Activated T-cell treated with anti-CD3 and anti-CD28 coated beads, Interleukin-2, amount 50 U/mL, for 72 hours (primary cell): ENCODE results near the gene CLCNKB. TPM values are rescaled to one million over a fixed set of nuclear protein-coding genes. Genes with fewer than 3 reads are reported as not detected.

Experiments
- ATAC-seq, 2 donors: fragments of 150-1000 bp; cut with Tn5 transposase; replicated peaks in 1 of 2; 2 replicates each; pipeline ENCODE4 v1.10.0; 2021; ENCODE audit warnings: moderate library complexity in 2 of 2, mild to moderate bottlenecking in 1 of 2
- DNase-seq, 2 donors: peaks; one replicate each; pipeline ENCODE4 v3.0.0; 2021 to 2022; ENCODE audit warnings: mixed read lengths in 1 of 2
- H3K27ac Mint-ChIP-seq: one replicate; pipeline ENCODE4 v1.8.0; 2022; ENCODE audit warnings: mild to moderate bottlenecking, moderate library complexity, mixed read lengths
- H3K27me3 Mint-ChIP-seq: one replicate; pipeline ENCODE4 v1.8.0; 2022; ENCODE audit warnings: low read depth, mixed read lengths
- H3K36me3 Mint-ChIP-seq, 2 donors: one replicate each; pipeline ENCODE4 v1.8.0; 2022; ENCODE audit warnings: mixed read lengths in 2 of 2, mild to moderate bottlenecking in 1 of 2; ENCODE audit not compliant: insufficient read depth in 2 of 2
- H3K4me1 Mint-ChIP-seq: one replicate; pipeline ENCODE4 v1.8.0; 2022; ENCODE audit warnings: low read depth, mixed read lengths
- H3K4me3 Mint-ChIP-seq, 2 donors: one replicate each; pipeline ENCODE4 v1.8.0; 2022; ENCODE audit warnings: mild to moderate bottlenecking in 2 of 2, mixed read lengths in 2 of 2, moderate library complexity in 2 of 2
- H3K9me3 Mint-ChIP-seq, 2 donors: one replicate each; pipeline ENCODE4 v1.8.0; 2022; ENCODE audit warnings: mixed read lengths in 2 of 2
- total RNA-seq, 2 donors: library from RNA; stranded (reverse); gene quantifications; one replicate each; pipeline ENCODE4 v1.2.3, GENCODE V29; 2022

Gene CLCNKB
- total RNA-seq, 2 donors from 2014 or later, result not detected

DNA sequence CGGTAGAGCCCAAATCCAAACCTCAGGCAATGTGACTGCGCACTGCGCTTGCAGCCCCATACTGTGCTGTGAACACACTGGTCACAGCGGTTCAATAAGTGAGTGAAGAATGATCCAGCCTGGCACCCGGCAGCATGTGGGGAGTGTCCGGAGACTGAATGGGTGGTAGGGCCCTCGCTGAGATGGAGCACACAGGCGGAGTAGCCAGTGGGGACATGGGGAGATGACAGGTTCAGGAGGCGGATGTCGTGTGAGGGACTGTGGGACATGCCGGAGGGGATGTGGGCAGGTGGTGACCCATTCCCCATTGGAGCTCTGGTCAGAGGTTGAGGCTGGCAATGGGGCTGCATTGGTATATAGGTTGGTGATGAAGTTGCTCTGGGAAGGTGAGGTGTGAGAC, 33.9 kb upstream of the CLCNKB start:
- no peaks in the 10 kb centered on the region for H3K9me3 Mint-ChIP-seq
- DNase-seq (no peak), ATAC-seq (no peak)
- H3K27me3 Mint-ChIP-seq, result peaks cover 13% of the 10 kb centered on the region
- H3K4me3 Mint-ChIP-seq, result no peak overlapping the region
- H3K36me3 Mint-ChIP-seq, result no peaks in the 10 kb centered on the region
- H3K4me1 Mint-ChIP-seq, result peaks cover 18% of the 10 kb centered on the region
- no peak overlapping the region for H3K27ac Mint-ChIP-seq

DNA sequence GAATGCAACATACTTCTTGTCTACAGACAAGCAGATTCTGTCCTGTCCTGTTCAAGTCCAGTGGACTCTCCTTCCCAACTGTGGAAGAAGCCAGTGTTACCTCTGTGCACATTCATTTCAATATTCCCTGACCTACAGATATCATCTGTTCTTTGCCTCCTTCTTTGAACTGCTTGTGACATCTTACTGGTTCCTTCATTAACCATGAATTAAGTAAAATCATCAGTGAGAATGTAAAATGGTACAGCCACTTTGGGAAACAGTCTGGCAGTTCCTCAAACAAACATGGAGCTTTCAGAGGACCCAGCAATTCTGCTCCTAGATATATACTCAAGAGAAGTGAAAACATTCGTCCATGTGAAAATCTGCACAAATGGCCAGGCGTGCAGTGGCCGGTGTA, 32.7 kb upstream of the CLCNKB start:
- peaks cover 15% of the 10 kb centered on the region for H3K27me3 Mint-ChIP-seq
- no peaks in the 10 kb centered on the region for H3K9me3 Mint-ChIP-seq
- peaks cover 18% of the 10 kb centered on the region for H3K4me1 Mint-ChIP-seq
- H3K4me3 Mint-ChIP-seq, result no peak overlapping the region
- no peak for DNase-seq
- no peaks in the 10 kb centered on the region for H3K36me3 Mint-ChIP-seq
- H3K27ac Mint-ChIP-seq, result no peak overlapping the region
- no peak for ATAC-seq

DNA sequence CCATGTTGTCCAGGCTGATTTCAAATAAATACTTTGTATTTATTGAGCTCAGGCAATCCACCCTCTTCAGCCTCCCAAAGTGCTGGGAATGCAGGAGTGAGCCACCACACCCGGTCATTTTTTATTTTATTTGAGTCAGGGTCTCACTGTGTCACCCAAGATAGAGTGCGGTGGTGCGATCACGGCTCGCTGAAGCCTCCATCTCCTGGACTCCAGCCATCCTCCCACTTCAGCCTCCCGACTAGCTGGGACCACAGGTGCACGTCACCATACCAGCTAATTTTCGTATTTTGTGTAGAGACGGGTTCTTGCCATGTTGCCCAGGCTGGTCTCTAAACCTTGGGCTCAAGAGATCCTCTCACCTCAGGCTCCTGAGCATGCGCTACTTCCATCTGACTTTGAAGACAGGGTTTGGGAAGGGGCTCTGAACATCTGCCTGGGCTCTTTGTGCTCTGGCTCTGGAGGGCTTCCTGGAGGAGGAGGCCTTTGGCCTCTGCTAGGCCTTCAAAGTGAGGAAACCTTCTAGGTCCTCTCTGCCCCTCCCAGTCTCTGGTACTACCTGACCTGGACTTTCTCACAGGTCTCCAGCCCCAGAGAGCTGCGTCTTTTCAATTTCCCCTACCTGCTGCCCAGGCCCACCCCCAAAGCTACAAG, 31.5 kb upstream of the CLCNKB start:
- no peak for ATAC-seq
- no peaks in the 10 kb centered on the region for H3K36me3 Mint-ChIP-seq
- H3K9me3 Mint-ChIP-seq, result no peaks in the 10 kb centered on the region
- peak overlapping the region; percentile 32 to 61 for H3K4me3 Mint-ChIP-seq
- no peak overlapping the region for H3K27ac Mint-ChIP-seq
- no peak for DNase-seq
- peaks cover 15% of the 10 kb centered on the region for H3K27me3 Mint-ChIP-seq
- peaks cover 8% of the 10 kb centered on the region for H3K4me1 Mint-ChIP-seq

DNA sequence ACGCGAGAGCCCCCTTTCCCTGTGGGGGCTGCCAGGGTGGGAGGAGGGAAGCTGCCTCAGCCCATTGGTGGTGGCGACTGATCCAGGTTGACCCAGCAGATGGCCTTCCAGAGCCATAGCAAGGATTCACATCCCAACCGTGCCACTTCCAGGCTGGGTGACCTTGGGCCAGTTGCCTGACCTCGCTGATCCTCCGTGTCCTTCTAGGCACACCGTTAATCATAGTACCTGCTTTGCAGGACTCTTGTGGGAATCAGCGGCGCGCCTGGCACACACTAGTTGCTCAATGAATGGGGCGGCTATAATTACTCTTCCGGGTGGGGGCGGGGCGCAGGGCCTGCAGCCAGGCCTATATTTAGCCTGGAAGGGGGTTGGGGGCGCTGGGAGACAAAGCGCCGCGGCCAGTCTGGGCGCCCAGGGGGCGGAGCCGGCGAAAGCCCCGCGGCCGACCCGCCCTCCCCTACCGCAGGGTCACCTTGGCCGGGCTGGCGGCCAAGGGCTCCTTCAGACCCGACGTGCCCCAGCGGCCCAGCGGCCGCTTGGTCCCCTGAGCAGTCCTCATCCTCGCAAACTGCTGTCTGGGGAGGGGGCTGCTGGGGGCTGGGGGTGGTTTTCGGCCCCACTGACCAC, 30.9 kb upstream of the CLCNKB start:
- Mint-ChIP-seq H3K27ac (no peak overlapping the region), H3K4me3 (peak overlapping the region; percentile 32 to 61), H3K4me1 (peaks cover 5% of the 10 kb centered on the region), H3K27me3 (peaks cover 15% of the 10 kb centered on the region), H3K9me3 (no peaks in the 10 kb centered on the region), H3K36me3 (no peaks in the 10 kb centered on the region)
- peak; percentile 31 to 36 for DNase-seq
- ATAC-seq, result peak; percentile 45 to 55

DNA sequence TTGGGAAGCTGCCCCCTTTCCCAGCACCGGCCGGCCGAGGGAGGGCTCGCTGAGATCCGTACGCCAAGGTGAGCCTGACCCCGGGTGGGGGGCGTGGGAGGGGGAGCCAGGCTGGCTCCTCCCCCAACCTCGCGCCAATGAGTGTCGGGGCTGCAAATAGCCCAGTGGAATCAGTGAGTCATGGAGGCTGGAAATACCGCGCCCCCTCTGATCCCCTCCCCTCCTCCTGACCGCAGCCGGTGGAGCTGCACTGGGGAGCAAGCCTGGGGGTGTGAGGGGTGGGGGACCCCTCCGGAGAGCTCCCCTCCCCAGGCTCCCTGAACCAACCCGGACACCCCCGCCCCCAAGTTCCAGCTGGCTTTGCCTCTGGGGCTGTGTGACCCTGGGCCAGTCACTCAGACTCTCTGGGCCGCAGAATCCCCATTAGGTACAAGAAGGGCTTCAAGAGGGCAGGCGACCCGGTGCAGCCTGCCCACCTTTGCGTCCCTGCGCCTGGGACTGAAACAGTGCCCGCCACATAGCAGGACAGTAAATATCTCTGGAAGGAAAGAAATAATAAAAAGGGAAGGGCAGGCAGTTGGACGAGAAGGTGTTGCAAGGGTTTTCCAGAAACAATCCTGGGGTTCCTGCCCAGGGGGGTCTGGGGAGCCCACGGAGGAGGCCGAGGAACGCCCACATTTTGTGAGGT, 30.2 kb upstream of the CLCNKB start:
- peak overlapping the region in 1 of 2 donors; percentile 61 for H3K4me3 Mint-ChIP-seq
- peaks cover 5% of the 10 kb centered on the region for H3K4me1 Mint-ChIP-seq
- ATAC-seq (peak; percentile 67 to 73), DNase-seq (peak; percentile 50 to 58)
- H3K27ac Mint-ChIP-seq, result no peak overlapping the region
- H3K36me3 Mint-ChIP-seq, result no peaks in the 10 kb centered on the region
- no peaks in the 10 kb centered on the region for H3K9me3 Mint-ChIP-seq
- H3K27me3 Mint-ChIP-seq, result peaks cover 15% of the 10 kb centered on the region

DNA sequence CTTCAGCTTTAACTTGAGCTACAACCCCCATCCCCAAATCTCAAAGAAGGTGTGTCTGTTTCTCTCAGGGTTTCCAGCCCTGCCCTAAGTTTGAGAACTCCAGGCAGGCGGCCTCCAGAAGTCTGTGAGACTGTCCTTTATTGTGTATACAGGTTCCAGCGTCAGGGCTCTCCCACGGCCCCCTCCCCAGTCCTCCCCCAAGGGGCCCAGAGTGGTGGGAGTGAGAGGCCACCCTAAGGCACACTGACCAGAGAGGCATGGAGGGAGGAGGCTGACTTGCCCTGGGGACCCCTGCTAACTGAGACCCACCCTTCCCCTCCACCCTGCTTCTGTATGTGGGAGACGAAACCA, 29.7 kb upstream of the CLCNKB start:
- H3K4me3 Mint-ChIP-seq, result peak overlapping the region in 1 of 2 donors; percentile 61

DNA sequence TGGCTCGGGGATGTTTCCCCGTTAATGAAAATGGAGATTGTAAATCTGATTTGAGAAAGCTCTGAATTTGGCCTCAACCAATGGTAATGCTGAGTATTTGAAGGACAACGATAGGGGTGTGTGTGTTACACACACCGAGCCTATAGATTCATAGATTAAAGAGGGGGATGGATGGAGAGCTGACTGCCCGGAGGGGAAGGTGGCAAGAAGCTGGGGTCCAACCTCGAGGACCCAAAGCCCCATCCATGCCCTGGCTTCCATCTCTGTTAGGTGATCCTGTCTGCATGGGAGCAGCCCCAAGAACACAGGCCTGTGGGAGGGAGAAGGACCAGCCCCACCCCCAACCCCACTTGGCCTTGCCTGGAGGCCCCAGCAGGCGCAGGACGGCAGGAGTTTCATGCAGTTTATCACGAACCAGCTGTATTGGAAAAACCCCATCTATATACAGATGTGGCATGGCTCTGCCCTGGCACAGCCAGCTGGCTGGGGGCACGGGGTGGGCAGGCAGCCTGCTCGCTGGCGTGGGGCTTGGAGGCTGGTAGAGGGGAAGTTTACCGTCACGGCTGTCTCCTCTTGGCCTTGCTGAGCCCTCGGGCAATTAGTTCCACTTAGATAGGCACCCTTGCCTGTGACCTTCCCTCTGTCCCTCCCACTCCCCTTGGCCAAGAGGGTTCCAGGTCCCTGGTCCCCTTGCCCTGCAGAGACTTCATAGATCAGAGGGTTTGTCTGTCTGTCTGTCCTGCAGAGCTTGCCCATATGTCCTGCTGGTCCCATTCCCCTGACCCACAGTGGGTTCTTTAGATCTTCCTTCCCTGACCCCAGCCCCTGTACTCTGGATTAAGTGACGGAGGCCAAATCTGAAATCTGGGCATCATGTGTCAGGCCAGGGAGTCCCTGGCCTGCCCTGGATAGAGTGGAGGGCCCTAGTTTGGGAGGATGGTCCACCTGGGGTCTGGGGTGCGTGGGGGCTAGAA, 28.8 kb upstream of the CLCNKB start:
- no peak overlapping the region for H3K4me3 Mint-ChIP-seq
- no peak overlapping the region for H3K27ac Mint-ChIP-seq
- no peak for ATAC-seq
- H3K36me3 Mint-ChIP-seq, result no peaks in the 10 kb centered on the region
- H3K4me1 Mint-ChIP-seq, result peaks cover 5% of the 10 kb centered on the region
- no peaks in the 10 kb centered on the region for H3K9me3 Mint-ChIP-seq
- no peak for DNase-seq
- H3K27me3 Mint-ChIP-seq, result peaks cover 15% of the 10 kb centered on the region

More for the DNA sequence above, 29.7 kb upstream of the CLCNKB start:
- H3K27ac Mint-ChIP-seq, result no peak overlapping the region
- ATAC-seq, result no peak
- no peaks in the 10 kb centered on the region for H3K36me3 Mint-ChIP-seq
- DNase-seq, result no peak
- H3K9me3 Mint-ChIP-seq, result no peaks in the 10 kb centered on the region
- peaks cover 15% of the 10 kb centered on the region for H3K27me3 Mint-ChIP-seq
- H3K4me1 Mint-ChIP-seq, result peaks cover 5% of the 10 kb centered on the region

DNA sequence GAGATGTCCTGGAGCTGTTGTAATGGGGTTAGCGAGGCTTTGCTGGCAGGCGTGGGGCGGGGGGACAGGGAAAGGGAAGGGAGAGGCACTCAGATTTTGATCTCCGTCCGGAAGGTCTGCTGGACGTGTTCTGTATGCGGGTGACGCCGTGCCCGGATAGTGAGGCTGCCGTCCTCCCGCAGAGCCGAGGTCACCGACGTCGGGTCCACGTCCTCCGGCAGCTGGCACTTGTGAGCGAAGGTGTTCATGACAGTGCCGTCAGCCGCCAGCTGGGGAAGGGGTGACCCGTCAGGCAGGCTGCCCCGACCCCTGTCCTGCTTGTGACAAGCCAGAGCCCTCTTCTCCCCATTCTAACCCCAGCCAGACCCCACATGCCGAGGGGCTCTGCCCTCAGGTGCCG, 28.1 kb upstream of the CLCNKB start:
- Mint-ChIP-seq H3K9me3 (no peaks in the 10 kb centered on the region), H3K4me1 (peaks cover 5% of the 10 kb centered on the region), H3K27me3 (peaks cover 15% of the 10 kb centered on the region), H3K36me3 (no peaks in the 10 kb centered on the region), H3K4me3 (no peak overlapping the region), H3K27ac (no peak overlapping the region)
- ATAC-seq, result no peak
- DNase-seq, result no peak

DNA sequence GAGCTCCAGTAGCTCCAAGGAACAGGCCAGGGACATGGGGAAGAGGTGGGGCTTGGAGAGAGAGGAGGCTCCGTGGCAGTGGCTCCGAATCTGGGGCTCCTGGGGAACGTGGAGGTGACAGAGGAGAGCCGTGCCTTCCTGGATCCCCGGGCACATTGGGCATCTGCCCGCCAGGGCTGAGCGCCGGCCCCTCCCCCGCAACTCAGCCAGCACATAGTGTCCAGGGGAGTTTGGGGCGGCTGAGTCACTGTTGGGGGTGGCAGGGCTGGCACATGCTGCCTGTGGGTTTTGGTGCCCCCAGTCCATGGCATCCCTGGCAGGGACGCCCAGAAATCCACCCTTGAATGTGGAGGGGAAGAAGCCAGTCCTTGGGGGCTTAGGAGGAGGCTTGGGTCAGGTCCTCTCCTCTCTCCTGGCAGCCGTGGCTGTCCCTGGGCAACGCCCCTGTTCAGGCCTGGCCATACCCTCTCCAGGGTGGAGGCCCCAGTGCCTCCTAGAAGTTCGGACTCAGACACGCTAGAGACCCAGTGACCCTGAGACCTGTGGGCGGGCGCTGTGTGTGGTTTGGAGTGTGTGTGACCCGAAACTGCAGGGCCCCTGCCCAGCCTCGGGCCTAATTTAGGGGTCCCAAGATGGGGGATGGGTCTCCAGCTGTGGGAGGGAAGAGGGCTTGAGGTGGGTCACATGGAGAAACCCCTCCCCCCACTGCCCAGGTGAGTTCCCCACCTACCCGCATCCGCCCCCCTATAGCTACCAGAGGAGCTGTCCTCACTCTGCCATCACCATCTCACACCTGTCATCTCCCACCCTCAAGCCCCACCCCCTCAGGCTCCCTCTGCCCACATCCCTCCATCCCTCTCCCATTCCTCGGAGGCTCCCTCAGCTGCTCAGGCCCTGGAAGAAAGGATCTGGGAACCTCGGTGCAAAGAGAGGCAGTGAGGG, 27.4 kb upstream of the CLCNKB start:
- Mint-ChIP-seq H3K27ac (no peak overlapping the region), H3K9me3 (no peaks in the 10 kb centered on the region), H3K4me1 (peaks cover 5% of the 10 kb centered on the region), H3K27me3 (peaks cover 15% of the 10 kb centered on the region), H3K36me3 (no peaks in the 10 kb centered on the region), H3K4me3 (no peak overlapping the region)
- DNase-seq (no peak), ATAC-seq (no peak)

DNA sequence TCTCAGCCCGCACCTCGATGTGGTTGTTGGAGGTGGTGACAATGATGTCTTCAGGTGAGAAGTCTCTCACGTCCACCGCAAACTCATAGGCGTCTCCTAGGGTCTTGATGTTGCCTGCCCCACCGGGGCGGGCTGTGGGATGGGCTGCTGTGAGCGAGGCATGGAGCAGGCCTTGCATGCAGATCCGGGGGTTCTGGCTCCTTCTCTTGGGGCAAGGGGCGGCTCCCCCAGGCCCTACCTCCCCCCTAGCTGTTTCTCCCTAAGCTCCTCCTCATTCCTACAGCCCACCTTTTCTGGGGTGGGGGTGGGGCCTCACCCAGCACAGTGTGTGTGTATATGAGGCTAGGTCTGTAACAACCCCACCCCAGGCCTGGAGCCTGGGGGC, 26.5 kb upstream of the CLCNKB start:
- no peaks in the 10 kb centered on the region for H3K36me3 Mint-ChIP-seq

DNA sequence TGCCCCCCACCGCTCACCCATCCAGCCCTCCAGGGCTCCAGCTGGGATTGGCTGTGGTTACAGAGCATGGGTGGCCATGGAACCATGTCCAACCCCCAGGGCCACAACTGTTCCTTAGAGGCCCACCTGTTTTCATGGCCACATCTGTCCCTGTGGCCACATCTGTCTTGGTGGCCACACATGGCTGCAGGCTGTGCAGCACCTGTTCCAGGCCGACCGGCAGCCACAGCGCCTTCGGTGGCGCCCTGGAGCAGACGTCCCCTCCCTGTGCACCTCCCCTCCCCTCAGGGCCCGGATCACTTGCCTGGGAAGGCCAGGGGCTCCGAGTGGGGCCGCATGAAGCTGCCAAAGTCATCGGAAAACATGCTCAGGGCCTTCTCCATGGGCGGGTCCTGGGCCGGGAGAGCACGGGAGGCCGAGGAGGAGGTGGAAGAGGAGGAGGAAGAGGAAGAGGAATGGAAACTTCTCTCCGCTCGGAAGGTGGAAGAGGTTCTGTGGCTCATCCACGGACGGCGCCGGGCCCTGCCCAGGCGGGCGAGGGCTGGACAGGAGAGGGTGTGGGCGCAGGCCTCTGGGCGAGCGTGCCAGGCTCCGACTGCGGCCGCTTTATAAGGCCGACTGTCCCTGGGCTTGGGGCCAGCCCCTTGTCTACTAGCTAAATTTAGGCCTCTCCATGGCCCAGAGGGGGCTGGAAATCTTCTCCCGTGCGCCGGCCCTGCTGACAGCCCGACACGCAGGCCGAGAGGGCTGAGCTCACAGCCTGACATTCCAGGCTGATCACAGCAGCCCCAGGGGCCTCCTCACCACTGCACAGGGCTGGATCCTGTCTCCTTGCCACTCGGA, 25.9 kb upstream of the CLCNKB start, which contains the start of gene HSPB7:
Gene HSPB7 (minus strand): TSS at position 583 of the 843 bp plus-strand sequence. CDS start 80 bp downstream, at position 503.
- Mint-ChIP-seq H3K4me1 (no peaks in the 10 kb centered on the region), H3K27me3 (peaks cover 10% of the 10 kb centered on the region), H3K4me3 (no peak within 1 kb of the TSS), H3K36me3 (no peaks in the 10 kb centered on the region), H3K9me3 (no peaks in the 10 kb centered on the region), H3K27ac (no peak within 1 kb of the TSS)
- no peak for DNase-seq
- no peak for ATAC-seq

More for the DNA sequence above, 26.5 kb upstream of the CLCNKB start:
- Mint-ChIP-seq H3K4me3 (no peak overlapping the region), H3K27ac (no peak overlapping the region), H3K27me3 (peaks cover 15% of the 10 kb centered on the region), H3K4me1 (peaks cover 5% of the 10 kb centered on the region), H3K9me3 (no peaks in the 10 kb centered on the region)
- ATAC-seq (no peak), DNase-seq (no peak)
